NB4 (cell line): ENCODE measurements around the gene CADM1.

Experiments
- POLR2A ChIP-seq: IDR thresholded peaks from 2 replicates; pipeline ENCODE4 v1.6.1; 2011; ENCODE audit warnings: mild to moderate bottlenecking; ENCODE audit not compliant: insufficient read length; ENCODE audit errors: extremely low read depth
- TF ChIP-seq, protein P1 (sequence below): IDR thresholded peaks from one replicate; pipeline ENCODE4 v1.5.1; 2012; ENCODE audit warnings: low read depth, low read length
- TF ChIP-seq, protein P2 (sequence below): IDR thresholded peaks from 2 replicates; pipeline ENCODE4 v1.6.1; 2011; ENCODE audit warnings: low read depth, low read length

GRCh38 chr11:115539844-115540243, 35.6 kb upstream of the CADM1 start:
- TF ChIP-seq, protein P1, sequence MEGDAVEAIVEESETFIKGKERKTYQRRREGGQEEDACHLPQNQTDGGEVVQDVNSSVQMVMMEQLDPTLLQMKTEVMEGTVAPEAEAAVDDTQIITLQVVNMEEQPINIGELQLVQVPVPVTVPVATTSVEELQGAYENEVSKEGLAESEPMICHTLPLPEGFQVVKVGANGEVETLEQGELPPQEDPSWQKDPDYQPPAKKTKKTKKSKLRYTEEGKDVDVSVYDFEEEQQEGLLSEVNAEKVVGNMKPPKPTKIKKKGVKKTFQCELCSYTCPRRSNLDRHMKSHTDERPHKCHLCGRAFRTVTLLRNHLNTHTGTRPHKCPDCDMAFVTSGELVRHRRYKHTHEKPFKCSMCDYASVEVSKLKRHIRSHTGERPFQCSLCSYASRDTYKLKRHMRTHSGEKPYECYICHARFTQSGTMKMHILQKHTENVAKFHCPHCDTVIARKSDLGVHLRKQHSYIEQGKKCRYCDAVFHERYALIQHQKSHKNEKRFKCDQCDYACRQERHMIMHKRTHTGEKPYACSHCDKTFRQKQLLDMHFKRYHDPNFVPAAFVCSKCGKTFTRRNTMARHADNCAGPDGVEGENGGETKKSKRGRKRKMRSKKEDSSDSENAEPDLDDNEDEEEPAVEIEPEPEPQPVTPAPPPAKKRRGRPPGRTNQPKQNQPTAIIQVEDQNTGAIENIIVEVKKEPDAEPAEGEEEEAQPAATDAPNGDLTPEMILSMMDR: no peak
- no peak for TF ChIP-seq POLR2A
- TF ChIP-seq, protein P2, sequence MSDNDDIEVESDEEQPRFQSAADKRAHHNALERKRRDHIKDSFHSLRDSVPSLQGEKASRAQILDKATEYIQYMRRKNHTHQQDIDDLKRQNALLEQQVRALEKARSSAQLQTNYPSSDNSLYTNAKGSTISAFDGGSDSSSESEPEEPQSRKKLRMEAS: no peak
